ENCODE measurements around the gene TAF15.

- TF ChIP-seq CTCF (conservative IDR thresholded peaks at IDR 0.05; ENCODE audit: low read depth, low read length) = no peak
- no peak for TF ChIP-seq EZH2 (IDR thresholded peaks at IDR 0.05; ENCODE audit: low read length, unreplicated experiment)
Measured at GRCh38 chr17:35816723-35817122, 7.4 kb downstream of the TAF15 start.
